ENCODE measurements around the gene PDPR.
"Not testable (repeated sequence)": the region's sequence is repeated elsewhere in the genome, so short reads cannot be mapped to it uniquely, and the experiment has no call there.

PDPR gene

DNA sequence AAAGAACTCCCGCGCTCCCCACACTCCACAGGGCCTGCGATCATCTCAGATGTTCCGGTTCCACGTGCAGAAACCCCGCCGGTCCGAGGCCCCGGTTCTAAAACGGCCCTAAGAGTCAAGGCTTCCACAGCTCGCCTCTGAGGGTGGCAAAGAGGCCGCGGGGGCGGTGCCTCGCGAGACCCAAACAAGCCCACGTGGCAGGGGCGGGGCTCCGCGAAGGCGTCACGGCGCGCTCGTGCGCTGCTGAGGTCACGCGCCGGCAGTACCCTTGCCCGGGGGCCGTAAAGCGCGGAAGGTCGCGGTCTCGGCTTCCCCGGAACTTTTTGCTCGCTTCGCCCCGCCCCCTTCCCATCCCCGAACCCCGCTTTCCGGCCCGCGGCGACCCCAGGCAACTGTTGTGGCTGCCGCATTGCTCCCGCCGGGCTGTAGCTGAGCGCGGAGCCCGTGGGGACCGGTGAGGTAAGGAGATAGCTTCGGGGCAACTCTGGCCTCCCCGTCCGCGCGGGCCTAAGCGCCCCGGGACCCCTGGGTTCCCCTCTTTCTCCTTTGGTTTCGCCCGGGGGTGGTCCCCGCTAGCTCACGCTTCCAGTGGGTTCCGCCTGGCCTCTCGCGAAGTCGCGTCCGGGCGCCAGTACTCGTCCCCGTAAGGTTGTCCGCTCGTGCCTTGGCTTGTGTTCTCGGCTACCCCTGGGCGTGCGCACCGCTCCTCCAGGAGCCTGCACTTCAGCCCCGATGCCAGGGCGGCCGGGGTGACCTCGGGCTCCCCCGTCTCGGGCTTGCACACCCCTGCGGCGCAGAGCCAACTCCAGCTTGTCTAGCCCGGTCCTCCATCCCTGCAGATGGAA, at the start of gene PDPR:
Gene PDPR (plus strand): TSS at position 351 of the 845 bp plus-strand sequence. CDS start 6,161 bp downstream, outside the sequence.
- peak; percentile 87 to 90 for DNase-seq (ENCODE audit: low read depth in 2 of 2)

DNA sequence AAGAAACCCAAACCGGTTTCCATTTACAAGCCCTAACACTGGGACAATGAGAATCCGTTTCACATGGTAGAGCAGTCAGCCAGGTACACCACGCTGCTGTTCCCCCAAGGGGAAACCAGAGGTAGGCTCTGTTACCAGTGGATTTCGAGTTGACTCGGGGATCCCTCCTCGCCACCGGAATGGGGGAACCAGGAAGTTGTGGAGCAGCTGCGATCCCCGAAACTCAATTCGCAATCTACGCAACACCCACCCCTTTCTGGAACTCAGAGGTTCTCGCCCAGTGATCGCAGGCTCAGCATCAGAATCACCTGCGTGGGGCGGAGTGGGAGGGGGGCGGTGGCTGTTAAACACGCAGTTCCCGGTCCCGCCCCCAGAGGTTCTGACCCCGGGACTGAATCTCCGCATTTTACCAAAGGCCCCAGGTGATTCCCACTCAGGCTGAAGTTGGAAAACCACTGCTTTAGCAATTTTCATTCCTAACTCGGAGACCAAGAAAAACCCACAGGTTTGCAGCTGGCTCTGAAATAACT, 49.2 kb upstream of the PDPR start:
- peak; percentile 59 to 65 for DNase-seq (ENCODE audit: low read depth in 2 of 2)

DNA sequence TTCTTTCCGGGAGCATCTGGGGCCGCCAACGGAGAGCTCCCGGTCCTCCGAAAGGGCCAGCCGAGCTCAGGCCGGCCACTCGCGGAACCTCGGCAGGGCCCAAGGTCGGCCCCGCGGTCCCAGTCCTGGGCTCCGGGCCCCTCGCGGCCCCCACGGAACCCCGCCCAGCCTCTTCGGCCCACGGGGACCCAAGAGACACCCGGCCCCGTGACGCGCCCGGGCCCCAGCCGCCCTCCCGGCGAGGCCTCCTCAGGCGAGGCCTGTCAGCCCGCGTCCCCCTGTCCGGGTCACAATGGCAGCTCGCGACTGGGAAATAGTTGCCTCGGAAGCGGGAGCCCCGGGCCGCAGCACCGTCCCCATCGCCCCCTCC, 48.8 kb upstream of the PDPR start:
- not testable (repeated sequence) for DNase-seq (ENCODE audit: low read depth in 2 of 2)

DNA sequence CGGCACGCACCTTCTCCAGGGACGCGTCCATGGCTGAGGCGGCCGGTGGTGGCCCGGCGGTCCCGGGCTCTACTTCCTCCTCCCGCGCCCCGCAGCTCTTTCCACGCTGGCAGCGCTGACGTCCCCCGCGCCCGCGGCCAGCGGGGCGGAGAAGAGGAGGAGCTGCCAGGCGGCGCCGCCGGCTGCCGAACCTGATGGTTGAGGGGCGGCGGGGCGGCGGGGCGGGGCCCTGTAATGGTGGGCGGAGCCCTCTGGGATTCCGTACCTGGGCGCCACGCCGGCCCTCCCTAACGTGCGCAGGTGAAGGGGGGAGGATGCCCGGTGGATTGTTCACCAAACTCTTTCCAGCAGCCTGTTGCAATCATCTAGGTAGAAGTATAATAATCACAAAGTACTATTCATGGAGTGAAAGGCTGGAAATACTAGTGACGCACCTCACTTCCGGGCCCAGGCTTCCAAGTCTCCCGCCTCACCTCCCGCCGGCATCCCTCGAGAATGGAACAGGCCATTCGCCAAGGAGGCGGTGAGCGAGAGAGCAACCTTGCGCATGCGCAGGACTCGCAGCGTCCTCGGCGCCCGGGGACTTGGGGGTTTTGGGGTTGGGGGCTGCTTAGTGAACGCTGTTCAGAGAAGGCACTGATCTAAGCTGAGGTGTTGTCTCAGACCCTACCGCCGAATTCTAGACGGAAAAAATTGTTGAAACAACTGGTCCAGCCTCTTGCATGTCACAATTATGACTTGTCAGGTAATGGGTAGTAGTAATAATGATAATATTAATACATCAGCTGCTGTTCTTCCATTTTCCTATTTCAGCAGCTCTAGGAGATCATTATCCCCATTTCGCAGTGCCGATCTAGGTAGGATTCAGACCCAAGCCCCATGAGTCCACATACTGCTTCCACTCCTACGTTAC, 48.1 kb upstream of the PDPR start:
- DNase-seq (ENCODE audit: low read depth in 2 of 2) = peak; percentile 86 to 87

DNA sequence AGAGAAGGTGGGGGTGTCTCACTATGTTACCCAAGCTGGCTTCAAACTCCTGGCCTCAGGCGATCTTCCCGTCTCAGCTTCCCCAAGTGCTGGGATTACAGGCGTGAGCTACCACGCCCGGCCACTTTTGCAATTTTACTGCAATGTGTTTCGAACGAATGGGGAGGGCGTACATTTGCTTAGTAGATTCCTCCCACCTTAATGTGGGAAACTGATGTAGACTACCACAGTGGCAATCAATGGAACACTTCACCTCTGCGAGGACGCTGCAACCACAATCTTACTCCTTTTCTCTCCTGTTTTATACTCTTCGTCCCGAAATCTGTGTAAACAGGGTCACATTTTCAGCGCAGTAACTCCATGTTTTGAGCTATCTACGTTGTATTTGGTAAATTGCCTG, 47.4 kb upstream of the PDPR start:
- not testable (repeated sequence) for DNase-seq (ENCODE audit: low read depth in 2 of 2)

DNA sequence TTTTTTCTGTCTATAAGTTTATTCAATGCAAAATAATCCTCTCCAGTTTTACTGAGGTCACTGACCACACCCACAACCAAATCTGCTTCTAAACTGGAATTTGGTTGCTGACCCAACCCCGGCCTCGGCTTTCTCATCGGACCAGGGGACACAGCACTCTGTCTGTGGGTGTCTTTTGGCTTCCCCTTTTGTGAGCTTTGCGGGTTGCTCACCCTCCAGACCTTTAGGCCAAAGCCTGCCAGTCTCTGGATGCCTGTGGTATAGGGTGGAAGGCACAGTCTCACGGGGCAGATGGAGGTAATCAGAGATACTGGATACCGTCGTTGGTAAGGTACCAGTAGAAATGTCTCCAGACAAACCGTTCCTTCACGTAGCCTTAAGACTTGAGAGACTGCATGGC, 35.1 kb upstream of the PDPR start:
- not testable (repeated sequence) for DNase-seq (ENCODE audit: low read depth in 2 of 2)

DNA sequence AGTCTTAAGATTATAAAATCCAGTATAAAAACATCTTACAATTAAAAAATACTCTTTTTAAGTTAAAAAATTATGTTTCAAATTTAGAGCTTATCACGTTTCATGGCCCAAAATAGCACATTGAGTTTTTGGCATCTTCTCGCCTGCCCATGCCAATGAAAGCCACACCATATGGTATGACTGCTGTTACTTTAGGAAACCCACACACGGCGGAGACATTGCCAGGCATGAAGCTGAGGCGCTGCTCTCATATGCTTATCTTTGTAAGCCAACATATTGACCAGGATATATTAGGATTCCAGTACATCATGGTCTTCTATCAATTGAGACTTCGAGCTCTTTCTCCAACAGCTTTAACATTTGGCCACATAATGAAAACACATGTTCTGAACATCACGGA, 32.9 kb upstream of the PDPR start:
- DNase-seq (ENCODE audit: low read depth in 2 of 2) = not testable (repeated sequence)

DNA sequence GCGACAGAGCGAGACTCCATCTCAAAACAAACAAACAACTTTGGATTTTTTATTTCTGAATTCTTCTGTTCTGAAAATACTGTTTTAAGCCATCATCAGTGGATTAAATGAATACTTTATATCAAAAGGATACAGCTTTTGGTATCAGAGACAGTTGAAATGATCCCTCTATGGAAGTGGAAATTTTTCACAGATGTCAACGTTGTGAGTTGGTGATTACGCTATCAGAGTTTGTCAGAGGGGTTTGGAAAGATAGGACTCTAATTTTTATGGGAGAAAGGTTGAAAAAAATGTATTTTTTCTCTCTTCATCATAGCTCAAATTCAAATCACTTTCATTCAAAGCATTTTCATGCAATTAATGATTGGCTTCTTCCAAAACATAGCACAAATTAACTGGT, 30.2 kb upstream of the PDPR start:
- DNase-seq (ENCODE audit: low read depth in 2 of 2) = not testable (repeated sequence)

DNA sequence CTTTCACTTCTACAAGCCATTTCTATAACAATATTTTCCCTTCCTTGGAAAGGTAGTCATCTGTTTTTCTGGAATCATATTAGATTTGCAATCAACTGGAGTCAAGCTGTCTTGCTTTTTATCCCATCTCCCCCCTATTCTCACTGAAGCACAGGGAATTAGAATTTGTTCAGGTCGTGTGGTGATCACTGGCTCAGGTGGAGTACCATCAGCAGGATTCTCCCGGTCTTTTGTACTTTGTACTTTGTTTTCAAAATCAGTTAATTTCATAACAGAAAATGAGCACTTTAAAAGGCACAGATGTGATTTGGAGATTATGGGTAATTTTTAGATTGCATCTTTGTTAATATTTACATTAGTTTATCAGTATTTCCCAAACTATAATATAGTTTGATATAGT, 26.0 kb upstream of the PDPR start:
- not testable (repeated sequence) for DNase-seq (ENCODE audit: low read depth in 2 of 2)

DNA sequence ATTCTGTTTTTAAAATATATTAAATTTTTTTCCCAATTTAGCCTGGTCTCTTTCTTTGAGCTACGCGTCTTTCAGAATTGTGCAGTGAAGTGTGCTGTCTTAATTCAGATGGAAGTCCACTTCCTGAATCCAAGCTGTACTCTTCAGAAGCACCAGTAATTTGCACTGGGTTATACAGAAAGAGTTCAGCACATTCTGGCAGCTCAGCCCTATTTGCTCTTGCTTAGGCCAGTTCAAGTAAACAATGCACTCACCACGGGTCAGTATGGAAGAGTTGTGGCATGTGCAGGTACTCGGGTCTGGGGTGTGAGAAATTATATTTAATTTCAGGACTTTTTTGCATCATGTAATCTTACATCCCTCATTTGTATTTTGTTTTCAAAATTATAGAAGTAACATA, 25.3 kb upstream of the PDPR start:
- not testable (repeated sequence) for DNase-seq (ENCODE audit: low read depth in 2 of 2)

DNA sequence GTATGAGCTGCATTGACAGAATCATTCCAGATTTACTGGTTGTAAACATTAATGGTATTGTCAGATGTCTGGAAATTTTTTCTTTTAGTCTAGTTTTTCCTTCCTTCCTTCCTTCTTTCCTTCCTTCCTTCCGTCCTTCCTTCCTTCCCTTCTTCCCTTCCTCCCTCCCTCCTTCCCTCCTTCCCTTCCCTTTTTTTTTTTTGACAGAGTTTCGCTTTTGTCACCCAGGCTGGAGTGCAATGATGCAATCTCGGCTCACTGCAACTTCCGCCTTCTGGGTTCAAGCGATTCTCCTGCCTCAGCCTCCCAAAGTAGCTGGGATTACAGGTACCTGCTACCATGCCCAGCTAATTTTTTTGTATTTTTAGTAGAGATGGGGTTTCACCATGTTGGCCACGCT, 24.8 kb upstream of the PDPR start:
- not testable (repeated sequence) for DNase-seq (ENCODE audit: low read depth in 2 of 2)

DNA sequence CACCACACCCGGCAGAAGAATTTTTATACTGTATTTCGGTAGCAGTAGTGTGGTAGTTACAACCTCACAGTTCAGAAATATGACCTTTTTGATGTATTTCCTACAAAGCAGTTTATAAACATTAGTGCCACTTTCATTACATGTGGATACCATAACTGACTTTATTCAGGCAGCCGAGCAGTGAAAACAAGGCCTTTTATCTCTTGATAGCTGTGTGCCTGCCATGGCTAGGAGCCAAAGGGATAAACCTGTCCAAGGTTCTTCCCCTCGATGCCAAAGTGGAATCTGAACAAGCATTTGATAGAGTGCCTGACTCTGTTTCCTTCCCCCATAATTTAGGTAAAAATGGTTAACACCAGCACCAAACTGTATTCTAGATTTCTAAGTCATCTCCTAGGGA, 23.0 kb upstream of the PDPR start:
- DNase-seq (ENCODE audit: low read depth in 2 of 2) = not testable (repeated sequence)

DNA sequence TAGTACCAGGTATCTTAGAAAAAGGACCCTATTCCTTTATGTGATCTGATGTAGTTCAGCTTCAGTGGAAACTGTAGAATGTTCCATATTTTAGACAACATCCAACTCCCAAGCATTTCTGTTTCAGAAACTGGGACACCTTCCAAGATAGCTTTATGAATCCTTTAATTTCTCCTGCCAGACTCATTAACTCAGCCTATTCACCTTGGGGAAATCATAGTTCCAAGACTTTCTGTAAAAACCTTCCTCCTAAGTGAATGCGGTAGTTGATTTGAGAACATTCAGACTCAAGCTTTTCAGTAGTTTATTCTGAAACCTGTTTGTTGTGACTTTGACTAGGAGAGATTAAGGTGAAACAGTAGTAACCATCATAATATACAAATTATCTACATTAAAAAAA, 20.0 kb upstream of the PDPR start:
- DNase-seq (ENCODE audit: low read depth in 2 of 2) = not testable (repeated sequence)

DNA sequence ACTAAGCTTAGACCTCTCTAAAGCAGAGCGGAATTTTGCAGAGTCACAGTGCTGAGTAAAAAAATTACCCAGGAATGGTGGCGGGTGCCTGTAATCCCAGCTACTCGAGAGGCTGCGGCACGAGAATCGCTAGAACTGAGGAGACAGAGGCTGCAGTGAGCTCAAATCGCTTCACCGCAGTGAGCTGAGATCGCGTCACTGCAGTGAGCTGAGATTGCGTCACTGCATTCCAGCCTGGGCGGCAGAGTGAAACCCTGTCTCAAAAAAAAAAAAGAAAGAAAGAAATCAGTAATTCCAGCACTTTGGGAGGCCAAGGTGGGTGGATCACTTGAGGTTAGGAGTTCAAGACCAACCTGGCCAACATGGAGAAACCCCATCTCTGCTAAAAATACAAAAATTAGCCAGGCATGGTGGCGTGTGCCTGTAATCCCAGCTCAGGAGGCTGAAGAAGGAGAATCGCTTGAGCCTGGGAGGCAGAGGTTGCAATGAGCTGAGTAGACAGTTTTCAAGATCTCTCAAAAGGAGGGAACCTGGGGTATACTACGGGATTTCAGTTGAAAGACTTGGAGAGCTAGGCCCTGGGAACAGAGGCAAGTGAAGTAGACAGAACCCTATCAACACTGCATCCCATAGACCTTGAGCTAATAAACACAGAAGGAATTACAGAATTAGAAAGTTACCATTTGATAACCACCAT, 4.4 kb upstream of the PDPR start:
- not testable (repeated sequence) for DNase-seq (ENCODE audit: low read depth in 2 of 2)

DNA sequence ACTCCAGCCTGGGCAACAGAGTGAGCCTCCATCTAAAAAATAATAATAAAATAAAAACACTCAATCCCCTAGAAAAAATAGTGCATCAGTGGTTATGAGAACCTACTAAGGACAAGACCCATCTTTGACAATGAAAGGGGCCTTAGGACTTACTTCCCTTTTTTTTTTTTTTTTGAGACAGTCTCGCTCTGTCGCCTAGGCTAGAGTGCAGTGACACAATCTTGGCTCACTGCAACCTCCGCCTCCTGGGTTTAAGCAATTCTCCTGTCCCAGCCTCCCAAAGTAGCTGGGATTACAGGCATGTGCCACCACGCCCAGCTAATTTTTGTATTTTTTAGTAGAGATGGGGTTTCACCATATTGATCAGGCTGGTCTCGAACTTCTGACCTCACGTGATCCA, 2.0 kb upstream of the PDPR start:
- DNase-seq (ENCODE audit: low read depth in 2 of 2) = not testable (repeated sequence)

DNA sequence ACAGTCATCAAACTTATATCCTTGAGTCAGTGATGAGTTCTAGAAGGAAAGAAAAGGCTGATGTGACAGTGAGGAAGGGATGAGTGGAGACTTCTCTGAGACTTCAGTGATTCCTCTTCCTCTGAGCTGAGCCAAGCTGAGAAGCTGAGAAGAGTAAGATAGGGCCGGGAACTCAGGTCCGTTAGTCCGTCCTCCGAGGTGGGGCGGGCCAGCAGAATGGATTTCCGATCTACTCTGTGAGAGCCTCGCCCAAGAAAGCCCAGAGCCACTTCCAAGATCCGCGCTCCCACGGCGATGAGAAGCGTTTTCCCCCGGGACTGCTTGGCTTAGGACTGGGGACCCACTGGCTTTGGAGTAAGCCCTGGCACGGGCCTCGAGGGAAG, 542 bp upstream of the PDPR start:
- DNase-seq (ENCODE audit: low read depth in 2 of 2) = not testable (repeated sequence)

DNA sequence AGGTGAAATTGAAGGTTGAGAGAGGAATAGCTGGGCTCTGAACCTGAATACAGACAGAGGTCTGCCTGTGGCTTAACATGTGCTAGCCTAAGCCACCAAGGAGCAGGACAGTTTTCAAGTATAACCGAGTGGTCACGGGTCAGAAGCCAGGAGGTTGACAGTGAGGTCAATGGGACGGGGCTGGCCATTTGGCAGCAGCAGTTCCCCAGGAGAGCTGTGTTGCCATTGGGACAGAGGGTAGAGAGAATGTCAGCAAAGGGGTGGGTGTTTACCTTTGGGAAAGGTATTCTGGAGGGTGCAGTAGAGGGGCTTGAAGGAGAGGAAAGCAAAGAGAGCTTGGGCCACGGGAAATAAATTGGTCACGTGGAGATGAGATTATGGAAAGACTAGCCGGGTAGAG, 4.2 kb downstream of the PDPR start:
- not testable (repeated sequence) for DNase-seq (ENCODE audit: low read depth in 2 of 2)

DNA sequence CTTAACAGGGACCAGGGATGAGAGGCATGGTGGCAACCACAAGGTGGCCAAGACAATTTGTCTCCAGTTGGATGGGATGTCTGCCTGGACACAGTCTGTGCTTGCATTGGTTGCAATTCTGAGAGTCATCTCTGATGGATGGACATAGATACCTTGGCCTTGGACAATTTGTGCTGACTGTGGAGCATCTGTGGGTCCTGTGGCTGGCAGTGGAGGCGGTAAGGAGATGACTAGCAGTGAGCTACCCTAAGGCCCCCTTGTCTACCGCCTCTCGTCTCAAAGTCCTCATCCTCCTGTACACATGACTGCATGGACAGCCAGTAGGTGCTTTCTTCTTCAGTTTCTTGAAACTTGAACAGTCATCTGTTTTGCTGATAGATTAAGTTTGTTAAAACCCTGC, 4.6 kb downstream of the PDPR start:
- DNase-seq (ENCODE audit: low read depth in 2 of 2) = not testable (repeated sequence)

DNA sequence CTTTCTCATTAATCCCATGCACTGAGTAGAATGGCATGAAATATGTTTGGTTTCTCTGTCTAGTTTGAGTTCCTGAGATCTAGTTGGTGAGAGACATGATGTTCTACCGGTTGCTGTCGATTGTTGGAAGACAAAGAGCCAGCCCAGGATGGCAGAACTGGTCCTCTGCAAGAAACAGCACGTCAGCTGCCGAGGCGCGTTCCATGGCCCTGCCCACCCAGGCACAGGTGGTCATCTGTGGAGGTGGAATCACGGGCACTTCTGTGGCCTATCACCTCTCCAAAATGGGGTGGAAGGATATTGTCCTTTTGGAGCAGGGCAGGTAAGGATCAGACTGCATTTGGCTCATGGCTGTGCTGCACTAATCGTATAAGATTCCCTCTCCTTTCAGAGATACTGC, 6.3 kb downstream of the PDPR start:
- DNase-seq (ENCODE audit: low read depth in 2 of 2) = not testable (repeated sequence)

DNA sequence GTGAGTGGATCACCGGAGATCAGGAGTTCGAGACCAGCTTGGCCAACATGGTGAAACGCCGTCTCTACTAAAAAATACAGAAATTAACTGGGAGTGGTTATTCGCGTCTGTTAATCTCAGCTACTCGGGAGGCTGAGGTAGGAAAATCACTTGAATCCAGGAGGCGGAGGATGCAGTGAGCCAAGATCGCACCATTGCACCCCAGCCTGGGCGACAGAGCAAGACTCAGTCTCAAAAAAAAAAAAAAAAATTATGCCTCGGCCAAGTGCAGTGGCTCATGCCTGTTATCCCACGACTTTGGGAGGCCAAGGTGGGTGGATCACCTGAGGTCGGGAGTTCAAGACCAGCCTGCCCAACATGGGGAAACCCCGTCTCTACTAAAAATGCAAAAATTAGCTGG, 9.7 kb downstream of the PDPR start:
- not testable (repeated sequence) for DNase-seq (ENCODE audit: low read depth in 2 of 2)

DNA sequence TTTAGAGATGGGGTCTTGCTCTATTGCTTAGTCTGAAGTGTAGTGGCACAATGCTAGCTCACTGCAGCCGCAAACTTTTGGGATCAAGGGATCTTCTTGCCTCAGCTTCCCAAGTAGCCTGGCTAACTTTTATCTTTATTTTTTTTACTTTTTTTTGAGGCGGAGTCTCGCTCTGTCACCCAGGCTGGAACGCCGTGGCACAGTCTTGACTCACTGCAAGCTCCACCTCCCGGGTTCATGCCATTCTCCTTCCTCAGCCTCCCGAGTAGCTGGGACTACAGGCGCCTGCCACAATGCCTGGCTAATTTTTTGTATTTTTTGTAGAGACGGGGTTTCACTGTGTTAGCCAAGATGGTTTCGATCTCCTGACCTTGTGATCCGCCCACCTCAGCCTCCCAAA, 12.1 kb downstream of the PDPR start:
- DNase-seq (ENCODE audit: low read depth in 2 of 2) = not testable (repeated sequence)

DNA sequence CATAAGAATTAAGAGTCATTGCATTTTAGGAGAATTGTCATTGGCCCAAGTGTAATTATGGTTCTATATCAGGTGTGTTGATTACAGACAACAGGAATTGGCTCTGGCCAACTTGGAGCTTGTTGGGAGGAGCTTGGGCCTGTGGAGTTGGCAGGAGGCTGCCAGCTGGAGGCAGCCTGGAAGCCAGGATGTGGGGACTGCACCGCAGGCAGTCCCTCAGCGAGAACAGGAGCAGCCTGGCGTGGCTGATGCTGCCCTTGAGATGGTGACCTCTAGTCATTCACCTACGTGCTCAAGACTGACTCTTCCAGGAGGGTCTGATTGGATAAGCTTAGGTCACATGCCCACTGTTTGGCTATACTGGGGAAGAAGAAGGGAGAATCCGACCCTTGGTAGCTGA, 13.6 kb downstream of the PDPR start:
- DNase-seq (ENCODE audit: low read depth in 2 of 2) = not testable (repeated sequence)

Measured in activated CD8-positive, alpha-beta memory T cell treated with anti-CD3 and anti-CD28 coated beads for 4 hours (primary cell).